Stimulated activated CD8-positive, alpha-beta memory T cell treated with anti-CD3 and anti-CD28 coated beads, Interleukin-15, amount 100 ng/mL, for 48 hours (primary cell): Measurements from ENCODE around the gene BTD.

Experiments
- DNase-seq, 2 donors: peaks; one replicate each; pipeline ENCODE4 v3.0.0-alpha.2; 2020; ENCODE audit warnings: low read depth in 2 of 2

Gene BTD

DNA sequence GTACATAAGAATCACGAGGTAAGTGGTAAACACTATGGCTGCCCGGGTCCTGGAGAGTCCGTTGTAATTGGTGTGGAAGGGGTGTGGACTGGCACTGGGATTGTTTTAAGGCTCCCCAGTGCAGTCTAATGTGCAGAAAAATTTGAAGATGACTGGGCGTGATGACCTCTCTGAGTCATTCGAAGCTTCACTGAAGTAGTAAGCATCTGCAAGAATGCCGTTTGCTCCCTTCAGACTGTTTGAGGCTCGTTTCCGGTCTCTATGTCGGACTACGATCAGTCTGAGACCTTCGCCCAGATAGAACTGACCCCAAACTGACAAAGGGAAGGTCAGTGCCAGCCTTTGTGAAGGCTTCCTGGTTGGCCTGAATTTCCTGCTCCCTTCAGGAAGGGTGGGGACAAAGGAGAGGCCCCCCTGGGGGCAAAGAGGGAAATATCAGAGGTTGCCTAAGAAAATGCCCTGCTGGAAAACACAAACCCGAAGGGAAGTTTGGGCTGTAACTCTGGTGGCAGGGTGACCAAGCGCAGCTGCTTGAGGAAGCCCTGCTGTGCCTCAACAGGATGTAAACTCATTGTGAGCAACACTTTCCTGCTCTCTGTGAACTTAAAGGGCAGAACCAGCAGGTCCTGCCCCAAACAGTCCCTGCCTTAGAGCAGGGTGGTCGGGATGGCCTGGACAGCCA, 34.6 kb downstream of the BTD start:
- DNase-seq = no peak

DNA sequence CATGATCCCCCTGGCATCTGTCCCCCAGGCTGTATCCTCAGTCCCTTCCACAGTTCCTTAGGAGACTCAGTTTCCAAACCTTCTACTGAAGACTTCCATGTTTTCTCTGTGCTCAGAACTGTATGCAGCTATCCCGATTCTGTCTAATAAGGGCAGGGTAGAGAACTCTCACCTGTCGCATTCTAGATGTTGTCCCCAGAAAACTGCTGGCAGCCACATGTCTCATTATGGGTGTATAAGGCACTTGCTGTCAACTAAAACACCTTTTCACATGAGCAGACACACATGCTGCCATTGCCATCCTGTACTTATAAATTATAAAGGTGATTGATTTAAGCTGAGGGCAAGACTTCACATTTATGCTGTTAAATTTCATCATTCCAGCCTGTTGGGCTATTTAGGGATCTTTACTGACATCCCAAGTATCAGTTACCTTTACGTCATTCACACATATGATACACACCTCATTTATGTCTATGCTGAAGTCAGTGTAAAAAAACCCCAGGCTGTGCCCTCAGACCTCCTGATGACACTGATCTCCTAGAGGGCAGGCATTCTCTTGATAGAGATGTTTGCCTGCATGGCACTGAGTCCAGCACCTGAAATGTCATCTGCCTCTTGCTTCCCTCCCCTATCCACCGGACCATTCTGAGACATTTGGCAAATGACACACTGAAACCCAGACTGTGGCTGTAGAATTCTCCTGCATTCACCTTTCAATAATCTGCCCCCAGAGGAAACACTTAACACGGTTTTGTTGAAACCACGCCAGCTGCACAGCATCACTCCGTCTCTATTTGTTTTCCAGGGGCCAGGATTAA, 35.8 kb downstream of the BTD start:
- DNase-seq = no peak

DNA sequence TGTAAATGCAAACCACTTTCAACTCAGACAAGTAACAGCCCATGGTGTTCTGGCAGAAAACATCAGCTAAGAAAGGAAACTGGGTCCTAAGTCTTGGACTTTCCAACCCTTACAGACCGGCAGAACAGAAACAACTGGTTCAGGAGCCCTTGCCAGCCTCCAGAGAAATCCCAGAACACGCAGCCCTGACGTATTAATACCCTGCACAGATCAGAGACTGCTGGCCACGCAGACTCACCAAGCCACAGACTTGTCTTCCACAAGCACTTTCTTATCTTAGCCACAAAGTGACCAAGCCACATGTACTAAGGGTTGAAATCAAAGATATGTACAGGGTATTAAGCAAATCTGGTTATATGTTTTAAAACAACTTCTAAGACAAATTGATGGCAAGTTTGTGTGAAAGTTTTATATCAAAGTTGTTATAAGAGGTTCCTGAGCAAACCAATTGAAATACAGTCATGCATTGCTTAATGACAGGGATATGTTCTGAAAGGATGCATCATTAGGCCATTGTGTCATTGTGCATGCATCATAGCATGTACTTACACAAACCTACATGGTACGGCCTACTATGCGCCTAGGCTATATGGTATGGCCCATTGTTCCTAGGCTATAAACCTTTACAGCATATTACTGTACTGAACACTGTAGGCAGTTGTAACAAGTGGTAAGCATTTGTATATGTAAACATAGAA, 36.8 kb downstream of the BTD start:
- DNase-seq = no peak

DNA sequence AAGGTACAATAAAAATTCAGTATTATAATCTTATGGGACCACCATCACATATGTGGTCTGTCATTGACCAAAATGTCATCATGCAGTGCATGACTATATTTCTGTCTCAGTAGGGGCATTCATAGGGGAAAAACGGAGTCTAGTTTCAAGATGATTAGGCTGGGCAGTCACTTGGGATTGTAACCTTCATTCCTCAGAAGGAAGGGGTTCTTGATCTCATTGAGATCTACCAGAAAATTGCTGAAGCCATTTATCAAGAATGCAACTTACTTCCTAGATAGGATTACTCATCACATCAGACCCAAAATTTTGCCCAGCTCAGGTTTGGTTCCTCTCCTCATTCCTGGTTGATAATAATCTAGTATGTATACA, 37.3 kb downstream of the BTD start:
- DNase-seq = no peak

DNA sequence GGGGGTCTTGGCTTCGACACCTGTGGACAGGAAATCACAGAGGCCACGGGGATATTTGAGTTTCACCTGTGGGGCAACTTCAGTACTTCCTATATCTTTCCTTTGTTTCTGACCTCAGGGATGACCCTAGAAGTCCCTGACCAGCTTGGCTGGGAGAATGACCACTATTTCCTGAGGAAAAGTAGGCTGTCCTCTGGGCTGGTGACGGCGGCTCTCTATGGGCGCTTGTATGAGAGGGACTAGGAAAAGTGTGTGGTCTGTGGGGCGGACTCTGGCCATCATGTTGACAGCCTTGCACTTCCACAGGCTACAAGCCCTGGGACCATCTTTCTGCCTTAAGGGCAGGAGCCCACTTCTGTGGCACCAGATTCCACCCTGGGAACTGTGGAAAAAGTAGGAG, 43.7 kb downstream of the BTD start:
- DNase-seq = no peak

DNA sequence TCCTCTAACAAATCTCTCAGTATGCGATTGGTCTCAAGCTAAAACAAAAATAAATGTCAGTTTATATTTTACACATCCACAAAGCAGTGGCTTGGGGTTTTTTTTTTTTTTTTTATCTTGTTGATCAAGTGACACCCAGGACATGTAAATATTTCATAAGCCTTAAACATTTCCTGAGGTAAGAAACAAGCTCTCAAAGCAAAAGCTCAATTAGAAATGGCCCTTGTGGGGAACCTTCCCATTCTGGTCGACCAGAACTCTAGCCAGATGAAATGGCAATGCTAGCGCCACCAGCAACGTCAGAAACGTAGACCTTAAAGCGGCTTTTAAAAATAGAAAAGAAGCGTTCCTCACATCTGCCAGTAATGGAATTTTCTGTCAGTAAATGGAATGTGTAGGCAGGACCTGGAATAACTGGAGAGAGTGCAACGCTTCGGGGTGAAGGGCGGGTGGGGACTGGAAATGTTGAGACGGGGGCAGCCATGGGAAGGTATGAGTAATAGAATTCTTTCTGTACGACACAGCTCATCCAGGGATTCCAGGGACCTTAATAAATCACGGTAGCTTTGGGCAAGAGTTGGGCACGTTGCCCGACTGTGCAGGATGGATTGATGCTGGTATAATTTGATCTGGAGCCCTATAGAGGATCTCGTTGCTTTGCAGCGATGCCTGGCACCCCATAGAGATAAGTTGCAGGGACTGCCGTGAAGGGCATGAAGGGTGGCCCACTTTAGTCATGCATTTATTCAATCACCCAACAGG, 44.4 kb downstream of the BTD start:
- no peak for DNase-seq

DNA sequence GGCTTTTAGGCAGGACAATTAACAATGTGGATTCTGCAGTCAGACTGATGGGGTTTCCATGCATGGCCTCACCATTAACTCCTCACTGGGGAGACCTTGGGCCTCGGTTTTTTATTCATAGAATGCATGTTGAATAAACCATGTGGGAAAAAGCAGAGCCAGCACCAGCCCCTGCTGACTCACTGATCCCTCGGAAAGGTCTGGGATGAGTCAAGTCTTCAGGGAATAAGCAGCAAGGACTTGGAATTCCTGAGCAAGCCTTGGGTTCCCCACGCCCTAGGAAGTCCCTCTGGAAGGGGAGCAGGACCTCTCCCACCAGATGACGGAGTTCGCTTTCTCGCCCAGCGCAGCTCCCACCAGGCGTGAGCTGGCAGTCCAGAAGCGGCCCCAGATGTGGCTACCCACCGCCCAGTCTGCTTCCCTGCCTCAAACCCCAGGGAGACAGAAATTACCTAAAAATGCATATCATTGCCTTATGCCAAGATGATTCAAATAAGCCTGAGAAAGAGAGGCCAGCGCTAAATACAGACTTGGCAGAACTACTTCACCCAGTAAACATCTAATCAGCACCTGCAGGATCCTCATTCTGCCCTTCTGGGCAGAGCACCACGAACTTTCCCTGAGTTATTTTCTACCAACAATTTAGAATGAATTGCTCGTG, 45.4 kb downstream of the BTD start:
- DNase-seq = no peak

DNA sequence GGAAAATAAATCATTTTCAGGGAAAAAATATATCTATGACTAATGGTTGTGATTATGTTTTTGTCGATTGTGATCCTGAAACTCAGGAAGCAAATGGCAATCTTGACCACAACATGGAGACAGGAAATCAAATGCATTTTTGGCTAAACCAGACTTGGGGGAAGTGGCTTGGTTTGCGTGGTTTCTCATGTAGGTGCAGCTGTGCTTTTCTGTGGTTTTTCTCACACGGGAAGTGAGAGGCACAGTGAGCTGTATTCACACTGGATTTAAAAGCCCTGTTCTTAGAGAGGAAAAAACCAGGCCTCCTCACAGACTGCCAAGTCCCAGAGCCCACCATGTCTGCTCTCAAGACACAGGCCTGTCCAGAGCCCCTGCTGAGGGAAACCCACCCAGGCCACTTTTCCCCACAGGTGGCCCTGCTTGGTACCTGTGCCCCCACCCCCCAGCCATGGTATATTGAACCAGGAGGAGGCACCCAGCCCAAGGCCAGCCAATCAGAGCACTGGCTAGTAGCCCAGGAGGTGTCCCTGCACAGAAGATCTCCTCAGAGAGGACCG, 46.1 kb downstream of the BTD start:
- DNase-seq = peak in 1 of 2 donors; percentile 56

DNA sequence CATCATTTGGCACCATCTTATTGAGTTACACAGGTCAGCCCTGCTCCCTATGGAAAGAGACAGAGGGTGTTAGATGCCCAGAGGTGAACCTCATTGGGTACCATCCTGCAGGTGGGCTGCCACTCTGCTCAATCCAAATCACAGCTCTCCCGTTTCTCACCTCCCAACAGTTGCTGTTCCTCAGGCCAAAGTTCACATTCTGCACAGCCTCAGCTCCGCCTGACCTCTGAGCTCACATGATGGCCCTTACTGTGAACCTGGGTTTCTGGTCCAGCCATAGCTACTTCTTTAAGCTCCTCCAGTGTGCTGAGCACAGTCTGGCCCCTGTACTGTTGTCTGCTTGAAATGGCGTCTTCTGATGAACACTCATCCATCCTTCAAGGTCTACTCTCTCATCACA, 47.8 kb downstream of the BTD start:
- DNase-seq = no peak

DNA sequence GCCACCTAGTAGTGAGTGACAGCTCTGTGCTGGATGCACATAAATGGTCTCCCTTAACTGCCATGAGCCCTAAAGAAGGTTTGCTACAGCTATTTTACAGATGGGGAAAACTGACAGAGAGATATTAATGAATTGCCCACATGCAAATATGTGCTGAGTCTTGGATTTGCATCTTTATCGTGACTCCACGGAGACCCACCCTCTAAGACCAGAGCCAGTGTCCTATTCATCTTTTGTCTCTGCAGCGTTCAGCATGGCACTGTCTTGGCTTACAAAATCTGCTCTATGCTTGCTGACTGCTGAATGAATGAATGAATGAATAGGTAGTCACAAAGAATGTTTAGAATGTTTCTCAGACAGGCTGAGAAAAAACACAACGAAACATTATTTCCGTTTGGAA, 48.3 kb downstream of the BTD start:
- DNase-seq = no peak

DNA sequence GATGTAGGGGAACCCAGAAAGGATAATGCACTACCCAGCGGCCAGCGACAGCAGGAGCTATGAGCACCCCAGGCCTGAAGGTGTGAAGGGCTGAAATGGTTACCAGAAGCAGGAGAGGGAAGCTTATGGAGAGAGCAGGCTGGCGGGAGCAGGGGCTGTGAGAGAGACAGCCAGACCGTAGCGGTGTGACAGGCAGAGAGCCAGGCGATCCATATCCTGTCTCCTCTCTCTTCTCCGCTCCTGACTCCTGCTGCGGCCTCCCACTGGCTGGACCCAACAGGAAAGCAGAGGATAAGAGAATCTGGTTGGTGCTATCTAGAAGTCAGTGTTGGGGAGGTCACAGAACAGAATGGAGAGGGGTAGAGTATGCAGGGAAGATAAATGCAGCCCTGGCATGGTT, 49.9 kb downstream of the BTD start:
- no peak for DNase-seq

DNA sequence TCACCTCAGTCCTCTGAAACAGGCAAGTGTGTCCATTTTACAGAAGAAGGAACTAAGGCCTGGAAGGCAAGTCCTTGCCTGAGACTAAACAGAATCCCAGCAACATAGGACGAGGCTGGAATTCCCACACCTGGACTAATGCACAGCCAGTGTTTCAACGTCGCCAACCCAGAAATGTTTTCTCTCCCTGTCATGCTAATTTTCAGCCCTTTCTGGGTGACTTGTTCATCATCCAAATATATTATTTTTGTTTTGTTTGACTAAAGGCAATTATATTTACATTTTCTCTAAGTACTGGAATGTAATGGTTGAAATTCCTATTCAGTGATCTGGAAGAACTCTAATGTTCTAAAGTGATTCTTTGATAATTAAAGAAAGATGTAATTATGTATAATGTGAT, 51.8 kb downstream of the BTD start:
- no peak for DNase-seq

DNA sequence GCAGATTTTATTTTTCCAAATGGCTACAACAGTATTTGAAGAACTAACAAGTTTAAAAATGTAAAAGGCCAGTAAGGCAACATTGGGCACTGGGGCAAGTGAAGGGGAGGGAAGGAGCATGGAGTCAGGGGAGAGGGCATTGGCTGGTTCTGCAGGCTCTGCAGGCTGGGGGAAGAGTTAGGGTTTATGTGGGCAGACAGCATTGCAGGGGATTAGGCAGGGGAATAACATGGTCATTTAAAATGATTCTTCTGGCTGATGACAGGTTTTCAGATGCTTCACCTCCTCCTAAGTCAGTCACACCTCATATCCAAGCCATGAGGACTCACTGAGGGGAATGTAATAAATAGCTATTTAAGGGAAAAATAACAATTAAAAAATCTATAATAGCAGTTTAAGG, 52.6 kb downstream of the BTD start:
- no peak for DNase-seq

DNA sequence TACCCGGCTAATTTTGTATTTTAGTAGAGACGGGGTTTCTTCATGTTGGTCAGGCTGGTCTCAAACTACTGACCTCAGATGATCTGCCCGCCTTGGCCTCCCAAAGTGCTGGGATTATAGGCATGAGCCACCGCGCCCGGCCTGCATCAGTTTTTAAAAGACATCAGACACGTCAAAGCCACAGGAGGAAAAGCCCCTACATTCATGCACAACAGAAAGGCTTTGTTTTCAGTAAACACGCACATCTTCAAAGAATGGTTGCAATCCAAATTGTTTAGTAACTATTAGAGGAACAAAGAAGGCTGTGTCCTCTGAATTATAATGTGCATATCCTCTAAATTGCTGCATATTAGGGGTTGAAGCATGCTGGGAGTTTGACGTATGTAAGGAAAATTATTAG, 53.3 kb downstream of the BTD start:
- no peak for DNase-seq

DNA sequence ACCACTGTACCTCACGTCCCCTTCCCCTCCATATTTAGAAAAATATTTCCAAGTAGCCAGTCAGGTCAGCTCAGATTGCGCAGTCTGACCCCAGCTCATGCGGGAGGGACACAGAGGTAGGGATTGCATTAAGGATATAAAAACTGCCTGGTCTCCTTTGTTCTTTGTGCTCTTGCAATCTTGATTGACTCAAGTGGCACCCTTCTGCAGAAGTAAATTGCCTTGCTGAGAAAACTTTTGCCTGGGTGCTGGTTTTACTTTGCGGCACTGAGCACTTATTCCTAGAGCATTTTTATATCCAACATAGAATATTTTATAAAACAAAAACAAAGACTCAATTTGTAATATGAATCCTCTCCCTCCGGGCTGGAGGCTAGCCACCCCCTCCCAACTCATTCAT, 54.8 kb downstream of the BTD start:
- DNase-seq = no peak

DNA sequence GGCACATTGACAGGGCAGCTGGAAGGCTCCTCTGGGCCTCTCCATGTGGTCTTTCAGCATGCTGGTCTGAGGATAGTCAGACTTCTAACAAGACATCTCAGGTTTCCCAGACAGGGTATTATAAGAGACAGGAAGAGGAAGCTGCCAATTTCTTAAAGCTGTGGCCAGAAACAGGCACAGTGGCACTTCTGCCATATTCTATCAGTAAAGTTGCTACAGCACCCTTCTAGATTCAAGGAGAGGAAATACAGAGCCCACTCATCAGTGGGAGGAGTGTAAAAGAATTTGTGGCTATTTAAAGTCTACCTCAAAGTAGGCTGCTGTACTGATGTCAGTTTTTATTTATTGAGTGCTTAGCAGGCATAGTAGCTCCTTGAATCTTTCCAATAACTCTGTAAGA, 55.5 kb downstream of the BTD start:
- DNase-seq = no peak

DNA sequence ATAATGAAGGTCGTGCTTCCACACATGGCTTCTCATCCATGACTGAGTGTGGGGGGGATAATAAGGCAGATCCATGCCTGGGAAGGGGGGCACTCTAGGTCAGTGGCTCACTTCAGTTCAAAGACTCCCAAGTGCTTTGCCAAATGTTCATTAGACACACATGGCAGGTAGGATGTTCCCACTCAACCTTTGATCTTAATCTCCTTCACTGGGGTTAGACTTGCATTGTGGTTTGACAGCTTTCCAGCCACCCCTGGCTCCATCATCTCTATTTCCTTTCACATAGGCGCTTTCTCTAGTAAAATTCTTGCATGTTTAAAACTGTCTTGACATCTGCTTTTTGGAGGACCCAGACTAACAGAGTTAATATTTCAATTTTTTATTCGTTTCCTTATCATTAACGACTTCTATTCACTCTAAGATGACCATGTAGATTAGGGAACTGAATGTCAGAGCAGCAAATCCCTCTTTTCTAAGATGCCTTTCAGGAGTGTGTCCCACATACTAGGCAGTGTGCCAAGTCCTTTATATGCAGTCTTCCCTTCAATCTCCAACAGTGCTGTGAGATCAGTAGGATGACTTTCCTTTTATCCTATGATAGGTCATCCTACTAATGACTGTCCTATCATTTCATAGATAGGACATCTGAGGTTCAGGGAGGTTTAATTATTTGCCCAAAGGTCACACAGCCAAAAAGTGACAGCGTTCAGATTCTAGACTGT, 57.9 kb downstream of the BTD start:
- DNase-seq = no peak

DNA sequence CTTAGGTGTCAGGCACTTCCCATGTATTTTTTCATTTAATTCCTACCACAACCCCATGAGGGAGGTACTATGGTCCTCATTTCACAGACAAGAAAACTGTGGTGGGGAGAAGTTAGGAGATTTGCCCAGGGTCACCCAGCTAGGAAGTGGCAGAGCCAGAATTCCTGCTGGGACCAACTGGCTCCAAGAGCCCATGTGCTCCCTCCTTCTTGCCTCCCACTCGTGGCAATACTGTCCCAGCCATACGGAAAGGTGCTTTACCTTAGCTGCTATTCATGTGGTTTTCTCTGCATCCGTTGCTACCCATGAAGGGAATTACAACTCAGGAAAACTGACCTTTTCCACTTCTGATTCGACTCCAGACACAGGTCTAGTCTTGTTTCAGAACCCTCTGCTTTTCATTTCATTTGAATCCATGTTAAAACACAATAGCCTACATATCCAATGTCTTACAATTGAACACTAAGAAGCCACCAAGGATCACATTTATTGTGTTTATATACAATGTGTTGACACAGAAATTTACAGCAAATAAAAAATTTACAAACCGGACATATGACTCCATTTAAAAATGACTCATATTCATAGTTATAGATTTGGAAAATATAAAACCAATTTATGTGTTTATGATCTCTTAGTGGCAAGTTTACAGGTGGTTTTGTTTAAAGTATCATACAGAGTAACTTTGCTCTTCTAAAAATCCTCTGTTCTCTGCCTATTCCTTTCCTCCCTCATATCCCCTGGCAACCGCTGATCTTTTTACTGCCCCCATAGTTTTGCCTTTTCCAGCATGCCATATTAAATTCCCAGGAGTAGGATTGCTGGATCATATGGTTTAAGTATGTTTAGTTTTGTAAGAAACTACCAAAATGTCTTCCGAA, 58.8 kb downstream of the BTD start:
- DNase-seq = no peak

DNA sequence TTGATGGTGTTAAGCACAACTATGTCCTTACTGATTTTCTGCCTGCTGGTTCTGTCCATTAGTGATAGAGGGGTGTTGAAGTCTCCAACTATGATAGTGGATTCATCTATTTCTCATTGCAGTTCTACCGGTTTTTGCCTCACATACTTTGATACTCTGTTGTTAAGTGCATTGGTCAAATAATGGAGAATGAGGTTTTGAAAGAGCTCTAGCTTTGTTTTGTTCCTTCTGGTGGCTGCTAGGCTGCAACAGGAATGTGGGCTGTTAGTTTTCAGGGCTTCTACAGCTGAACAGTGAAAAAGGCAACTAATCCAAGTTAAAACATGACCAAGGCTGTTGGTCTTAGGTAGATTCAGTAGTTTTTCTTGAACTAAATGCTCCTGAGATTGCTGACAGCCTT, 62.6 kb downstream of the BTD start:
- no peak for DNase-seq
